Activated B cell treated with CpG ODN at 0.5 μM for 24 hours (primary cell): ENCODE data around the gene CHAF1A. TPM values are rescaled to one million over a fixed set of nuclear protein-coding genes. Genes with fewer than 3 reads are reported as not detected.
A peak's percentile ranks its signal among the peaks of the same experiment; 100 is the strongest.

ENCODE experiments used
- ATAC-seq: fragments of 200-7000 bp; cut with Tn5 transposase; one replicate; pipeline ENCODE4 v1.10.0; 2021; ENCODE audit warnings: low read depth, mild to moderate bottlenecking, moderate library complexity
- CTCF ChIA-PET: fragments of 350-600 bp; sonication (Branson Sonifier 250); formaldehyde crosslinking; loops from one replicate; lab custom pipeline; 2021; ENCODE audit warnings: antibody characterized with exemption; lab: Charles Lee
- POLR2A ChIA-PET: fragments of 350-600 bp; sonication (Branson Sonifier 250); formaldehyde crosslinking; loops from one replicate; lab custom pipeline; 2021; ENCODE audit warnings: antibody characterized with exemption; lab: Charles Lee
- DNase-seq: peaks from one replicate; pipeline ENCODE4 v3.0.0; 2022
- H3K27ac Mint-ChIP-seq: one replicate; pipeline ENCODE4 v1.8.0; 2020; ENCODE audit warnings: mixed read lengths
- H3K27me3 Mint-ChIP-seq: one replicate; pipeline ENCODE4 v1.8.0; 2021; ENCODE audit warnings: mixed read lengths
- H3K36me3 Mint-ChIP-seq: one replicate; pipeline ENCODE4 v1.8.0; 2021; ENCODE audit warnings: low read depth, mixed read lengths
- H3K4me1 Mint-ChIP-seq: one replicate; pipeline ENCODE4 v1.8.0; 2021; ENCODE audit warnings: mixed read lengths
- H3K4me3 Mint-ChIP-seq: one replicate; pipeline ENCODE4 v1.8.0; 2020; ENCODE audit warnings: mild to moderate bottlenecking, mixed read lengths
- H3K9me3 Mint-ChIP-seq: one replicate; pipeline ENCODE4 v1.8.0; 2020; ENCODE audit warnings: mixed read lengths
- CTCF ChIP-seq: fragments of 200-600 bp; IDR thresholded peaks from one replicate; pipeline ENCODE4 v1.8.0; 2022; ENCODE audit warnings: antibody characterized with exemption, mild to moderate bottlenecking
- intact Hi-C: fragments of 100-400 bp; cut with micrococcal nuclease; formaldehyde crosslinking; loops from one replicate; pipeline ENCODE4 v1.15.1; 2024
- total RNA-seq: library from RNA; stranded (reverse); gene quantifications from 2 replicates; pipeline ENCODE4 v1.2.3, GENCODE V29; 2022

Gene CHAF1A
- total RNA-seq, 1 donor from 2014 or later, result 19.2 TPM

DNA sequence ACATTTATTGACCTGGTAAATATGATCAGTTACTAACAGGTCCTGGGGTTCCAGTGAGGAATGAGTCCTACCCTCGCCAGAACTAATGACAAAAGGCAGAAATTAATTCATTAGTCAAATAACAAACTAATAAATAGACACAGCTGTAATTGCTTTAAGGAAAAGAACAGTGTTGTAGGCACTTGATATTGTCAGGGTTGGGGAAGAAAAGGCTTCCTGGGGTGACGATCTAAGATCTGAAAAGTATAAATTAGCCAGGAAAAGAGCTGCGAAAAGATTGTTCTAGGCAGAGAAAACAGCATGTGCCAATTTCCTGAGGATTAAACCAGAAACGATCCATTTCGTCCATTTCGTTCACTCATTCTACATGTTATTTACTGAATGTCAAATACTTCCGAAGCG lies 670 bp upstream of the CHAF1A start:
- H3K4me1 Mint-ChIP-seq, result peaks cover 58% of the 10 kb centered on the region
- ATAC-seq, result no peak
- POLR2A ChIA-PET, result interaction anchor here (0.6 to 2.9 kb wide), 11 partner anchors 11 to 639 kb away, joined by 3 to 20 read pairs (median 4); partner anchors contain the start of genes HDGFL2, MPND, MRPL54 and YJU2
- no peaks in the 10 kb centered on the region for H3K27me3 Mint-ChIP-seq
- CTCF ChIA-PET, result interaction anchor here (1.0 to 1.8 kb wide), 7 partner anchors 15 to 141 kb away, joined by 3 to 18 read pairs (median 4); no protein-coding TSS in a partner anchor
- peaks cover 9% of the 10 kb centered on the region for H3K36me3 Mint-ChIP-seq
- H3K4me3 Mint-ChIP-seq, result peak overlapping the region; percentile 87
- no peak for DNase-seq
- no peaks in the 10 kb centered on the region for H3K9me3 Mint-ChIP-seq
- intact Hi-C loops, result loop anchor here (1.0 to 10.0 kb wide), 10 partner anchors 29 to 894 kb away; partner anchors contain the start of genes APBA3, EEF2, FEM1A and FZR1
- peak overlapping the region; percentile 91 for H3K27ac Mint-ChIP-seq
- no peak for TF ChIP-seq CTCF

DNA sequence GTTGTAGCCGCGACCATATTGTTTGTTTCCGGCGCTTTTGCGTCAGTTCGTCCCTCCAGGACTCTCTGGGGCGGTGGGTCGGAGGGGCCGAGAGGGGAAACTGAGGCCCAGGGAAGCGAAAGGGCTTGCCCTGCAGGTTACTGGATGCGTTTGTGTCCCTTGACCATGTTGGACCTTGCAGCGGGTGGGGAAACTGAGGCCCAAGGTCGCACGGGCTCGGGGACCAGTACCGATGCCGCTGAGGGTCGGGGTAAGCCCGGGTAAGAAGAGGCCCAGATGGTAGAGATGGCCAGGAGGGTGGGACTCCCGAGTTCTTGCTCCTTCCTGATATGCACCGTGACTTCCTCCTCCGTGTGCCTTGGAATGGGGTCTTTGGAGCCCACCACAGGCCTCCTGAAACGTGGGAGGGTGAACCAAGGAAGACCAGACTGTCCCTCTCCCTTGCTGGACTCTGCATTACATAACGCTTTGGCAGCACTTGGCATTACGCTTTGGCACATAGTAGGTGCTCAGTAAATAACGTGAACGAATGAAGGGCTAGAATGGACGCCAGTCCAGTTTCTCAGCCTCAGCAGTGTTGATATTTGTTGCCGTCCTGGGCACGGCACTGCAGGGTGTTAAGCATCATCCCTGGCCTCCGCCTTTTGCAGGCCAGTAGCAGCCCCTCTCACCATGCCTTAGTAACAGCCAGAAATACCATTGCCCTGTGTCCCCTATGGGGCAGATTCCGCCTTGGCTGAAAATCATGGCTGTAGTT lies 743 bp downstream of the CHAF1A start:
- no peak for DNase-seq

DNA sequence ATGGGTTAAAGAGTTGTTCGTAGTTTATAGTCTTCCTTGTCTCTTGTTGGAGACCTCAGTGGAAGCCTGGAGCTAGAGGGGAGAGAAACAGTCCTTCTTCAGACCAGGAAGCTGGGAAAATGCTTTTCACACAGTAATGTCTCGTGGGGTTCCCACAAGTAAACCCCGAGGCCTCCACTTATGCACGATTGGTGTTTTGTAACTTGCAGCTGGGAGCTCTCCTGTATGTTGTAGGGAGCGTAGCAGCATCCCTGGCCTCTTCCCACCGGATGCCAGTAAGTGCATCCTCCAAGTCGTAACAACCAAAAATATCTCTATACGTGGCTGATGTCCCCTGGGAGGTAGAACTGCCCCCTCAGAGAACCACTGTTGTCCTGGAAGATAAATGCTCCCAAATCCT lies 3.5 kb downstream of the CHAF1A start:
- no peaks in the 10 kb centered on the region for H3K9me3 Mint-ChIP-seq
- no peak overlapping the region for H3K4me3 Mint-ChIP-seq
- ChIA-PET POLR2A (interaction anchor here (0.6 kb wide), 1 partner anchor 806 kb away, joined by 3 read pairs; no protein-coding TSS in a partner anchor), CTCF (no interaction called here)
- ATAC-seq, result no peak
- H3K27ac Mint-ChIP-seq, result no peak overlapping the region
- H3K27me3 Mint-ChIP-seq, result no peaks in the 10 kb centered on the region
- TF ChIP-seq CTCF, result no peak
- H3K4me1 Mint-ChIP-seq, result peaks cover 30% of the 10 kb centered on the region
- H3K36me3 Mint-ChIP-seq, result peaks cover 6% of the 10 kb centered on the region
- DNase-seq, result no peak
- intact Hi-C loops, result loop anchor here (10.0 kb wide), 1 partner anchor 421 kb away; the partner anchor contains the start of gene EEF2

More for the DNA sequence above, 743 bp downstream of the CHAF1A start:
- ATAC-seq, result no peak
- H3K9me3 Mint-ChIP-seq, result no peaks in the 10 kb centered on the region
- ChIA-PET POLR2A (interaction anchor here (0.6 kb wide), 1 partner anchor 138 kb away, joined by 3 read pairs; no protein-coding TSS in a partner anchor), CTCF (interaction anchor here (1.3 kb wide), 1 partner anchor 136 kb away, joined by 4 read pairs; no protein-coding TSS in a partner anchor)
- intact Hi-C loops, result loop anchor here (5.0 to 10.0 kb wide), 4 partner anchors 234 to 896 kb away; partner anchors contain the start of genes APBA3, EEF2, FZR1 and MRPL54
- no peak for TF ChIP-seq CTCF
- no peaks in the 10 kb centered on the region for H3K27me3 Mint-ChIP-seq
- H3K27ac Mint-ChIP-seq, result no peak overlapping the region
- peaks cover 3% of the 10 kb centered on the region for H3K36me3 Mint-ChIP-seq
- H3K4me1 Mint-ChIP-seq, result peaks cover 50% of the 10 kb centered on the region
- peak overlapping the region; percentile 81 for H3K4me3 Mint-ChIP-seq

DNA sequence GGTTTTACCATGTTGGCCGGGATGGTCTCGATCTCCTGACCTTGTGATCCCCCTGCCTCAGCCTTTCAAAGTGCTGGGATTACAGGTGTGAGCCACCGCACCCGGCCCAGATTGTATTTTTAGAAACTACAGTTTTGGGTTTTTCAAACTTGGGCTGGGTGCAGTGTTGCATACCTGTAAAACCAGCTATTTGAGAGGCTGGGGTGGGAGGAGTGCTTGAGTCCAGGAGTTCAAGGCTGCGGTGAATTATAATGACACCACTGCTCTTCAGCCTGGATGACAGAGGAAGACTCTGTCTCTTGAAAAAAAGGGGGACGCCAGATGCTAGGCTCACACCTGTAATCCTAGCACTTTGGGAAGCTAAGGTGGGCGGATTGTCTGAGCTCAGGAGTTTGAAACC lies 4.2 kb downstream of the CHAF1A start:
- Mint-ChIP-seq H3K4me1 (peaks cover 24% of the 10 kb centered on the region), H3K36me3 (peaks cover 6% of the 10 kb centered on the region), H3K27me3 (no peaks in the 10 kb centered on the region), H3K4me3 (no peak overlapping the region), H3K27ac (no peak overlapping the region), H3K9me3 (no peaks in the 10 kb centered on the region)
- intact Hi-C loops, result loop anchor here (10.0 kb wide), 1 partner anchor 422 kb away; the partner anchor contains the start of gene EEF2
- ChIA-PET POLR2A (no interaction called here), CTCF (no interaction called here)
- no peak for ATAC-seq
- no peak for TF ChIP-seq CTCF
- DNase-seq, result no peak
